ENCODE measurements around the gene RAC2.
"Not testable (repeated sequence)": the region's sequence is repeated elsewhere in the genome, so short reads cannot be mapped to it uniquely, and the experiment has no call there.

The RAC2 gene

GRCh38 chr22:37233371-37233750 lies 10.7 kb downstream of the RAC2 start:
- not testable (repeated sequence) for DNase-seq

GRCh38 chr22:37232140-37232998 lies 11.7 kb downstream of the RAC2 start:
- no peak for DNase-seq

GRCh38 chr22:37231406-37232139 lies 12.5 kb downstream of the RAC2 start:
- DNase-seq: no peak

- no peak for DNase-seq
Observed at GRCh38 chr22:37230673-37231405, 13.2 kb downstream of the RAC2 start.

- peak; percentile 87 for DNase-seq
Observed at GRCh38 chr22:37229805-37230672, 14.0 kb downstream of the RAC2 start.

- peak; percentile 24 for DNase-seq
Observed at GRCh38 chr22:37229012-37229804, 14.9 kb downstream of the RAC2 start.

- DNase-seq: peak; percentile 31
Observed at GRCh38 chr22:37228106-37229011, 15.7 kb downstream of the RAC2 start.

- no peak for DNase-seq
Observed at GRCh38 chr22:37226514-37226913, 17.6 kb downstream of the RAC2 start.

GRCh38 chr22:37226087-37226486 lies 18.0 kb downstream of the RAC2 start:
- no peak for DNase-seq

- no peak for DNase-seq
Observed at GRCh38 chr22:37225481-37225880, 18.6 kb downstream of the RAC2 start.

- no peak for DNase-seq
Observed at GRCh38 chr22:37224757-37225420, 19.2 kb downstream of the RAC2 start.

- DNase-seq: no peak
Observed at GRCh38 chr22:37223965-37224551, 20.0 kb downstream of the RAC2 start.

- DNase-seq: peak; percentile 31
Observed at GRCh38 chr22:37222440-37222971, 21.6 kb downstream of the RAC2 start.

GRCh38 chr22:37221424-37222333 lies 22.4 kb downstream of the RAC2 start:
- no peak for DNase-seq

- DNase-seq: no peak
Observed at GRCh38 chr22:37220543-37220981, 23.5 kb downstream of the RAC2 start.

GRCh38 chr22:37219533-37219932 lies 24.5 kb downstream of the RAC2 start:
- no peak for DNase-seq

- no peak for DNase-seq
Observed at GRCh38 chr22:37218771-37219411, 25.2 kb downstream of the RAC2 start.

GRCh38 chr22:37218399-37218770 lies 25.7 kb downstream of the RAC2 start:
- DNase-seq: no peak

Data from hematopoietic multipotent progenitor cell treated with erythropoietin and hydrocortisone succinate and interleukin-3 and kit ligand, for 8 days (in vitro differentiated cells).